Smooth muscle cell (in vitro differentiated cells): ENCODE data around the gene AUTS2. TPM values are rescaled to one million over a fixed set of nuclear protein-coding genes. Genes with fewer than 3 reads are reported as not detected.

Experiments
- DNase-seq: peaks from one replicate; lab custom pipeline; 2025; ENCODE audit not compliant: unreplicated experiment; lab: John Stamatoyannopoulos, UW
- H2AFZ ChIP-seq: fragments of 200-600 bp; sonication (generic); 2 replicates; pipeline ENCODE4 v1.6.0; 2016; ENCODE audit warnings: antibody characterized with exemption, low read depth, mild to moderate bottlenecking
- H3F3A ChIP-seq: fragments of 200-600 bp; sonication (generic); 2 replicates; pipeline ENCODE4 v1.6.0; 2017; ENCODE audit warnings: antibody characterized with exemption, low read depth
- H3K27ac ChIP-seq: fragments of 200-600 bp; sonication (generic); 2 replicates; pipeline ENCODE4 v1.5.1; 2016; ENCODE audit warnings: low read depth, mild to moderate bottlenecking
- H3K27me3 ChIP-seq: fragments of 200-600 bp; sonication (generic); 2 replicates; pipeline ENCODE4 v1.6.1; 2016; ENCODE audit warnings: low read depth, mild to moderate bottlenecking
- H3K36me3 ChIP-seq: fragments of 200-600 bp; sonication (generic); 2 replicates; pipeline ENCODE4 v1.5.1; 2016; ENCODE audit warnings: low read depth
- H3K4me1 ChIP-seq: fragments of 200-600 bp; sonication (generic); 2 replicates; pipeline ENCODE4 v1.5.1; 2016; ENCODE audit warnings: low read depth
- H3K4me2 ChIP-seq: fragments of 200-600 bp; sonication (generic); 2 replicates; pipeline ENCODE4 v1.6.0; 2016; ENCODE audit warnings: mild to moderate bottlenecking
- H3K4me3 ChIP-seq: fragments of 200-600 bp; sonication (generic); 2 replicates; pipeline ENCODE4 v1.5.1; 2016; ENCODE audit warnings: mild to moderate bottlenecking
- H3K79me2 ChIP-seq: fragments of 200-600 bp; sonication (generic); 2 replicates; pipeline ENCODE4 v1.6.0; 2016; ENCODE audit warnings: low read depth, mild to moderate bottlenecking
- H3K9ac ChIP-seq: fragments of 200-600 bp; sonication (generic); 2 replicates; pipeline ENCODE4 v1.6.0; 2016; ENCODE audit warnings: low read depth
- H3K9me3 ChIP-seq: fragments of 200-600 bp; sonication (generic); replicated peaks from 2 replicates; pipeline ENCODE4 v1.5.1; 2016; ENCODE audit warnings: low read depth
- H4K20me1 ChIP-seq: fragments of 200-600 bp; sonication (generic); 2 replicates; pipeline ENCODE4 v1.6.0; 2016; ENCODE audit warnings: low read depth
- CTCF ChIP-seq: fragments of 200-600 bp; sonication (generic); IDR thresholded peaks from 2 replicates; pipeline ENCODE4 v1.5.1; 2017; ENCODE audit warnings: borderline replicate concordance, mild to moderate bottlenecking, antibody characterized with exemption; ENCODE audit not compliant: insufficient read depth, poor library complexity, severe bottlenecking
- WGBS: methylation state at CpG from one replicate; pipeline ENCODE4 v1.1.7; 2016; ENCODE audit warnings: low lambda C conversion rate; 5-methylcytosine and 5-hydroxymethylcytosine counted together
- polyA plus RNA-seq: library from polyadenylated mRNA; unstranded; fragments of >200 nt; fragmentation: Nextera tagmentation; extraction: Ambion mirVana; gene quantifications from 2 replicates; pipeline ENCODE4 v1.2.1, GENCODE V29; 2016
- total RNA-seq: library from RNA; depleted of rRNA; stranded (reverse); fragments of >200 nt; gene quantifications from 2 replicates; pipeline ENCODE4 v1.2.3, GENCODE V29; 2014

Gene AUTS2
- total and polyA plus RNA-seq, 2 experiments from 2014 or later, result 6.5 to 8.6 TPM

- Histone ChIP-seq H2AFZ (no peak overlapping the region), H3K27ac (no peak overlapping the region), H3K9ac (no peak overlapping the region), H3F3A (no peaks in the 10 kb centered on the region), H3K36me3 (no peaks in the 10 kb centered on the region), H3K9me3 (no peaks in the 10 kb centered on the region), H3K79me2 (no peaks in the 10 kb centered on the region), H3K27me3 (peaks cover 5% of the 10 kb centered on the region), H3K4me1 (peaks cover 10% of the 10 kb centered on the region), H4K20me1 (no peaks in the 10 kb centered on the region), H3K4me2 (no peak overlapping the region), H3K4me3 (no peak overlapping the region)
- no peak for DNase-seq
- WGBS, result 88% methylated on average over 12 of the region's 12 CpGs
- no peak for TF ChIP-seq CTCF
Measured at GRCh38 chr7:70426249-70426880, 828.1 kb downstream of the AUTS2 start.

GRCh38 chr7:70432567-70433001 is 834.3 kb downstream of the AUTS2 start:
- no peaks in the 10 kb centered on the region for H3K36me3 ChIP-seq
- H4K20me1 ChIP-seq, result no peaks in the 10 kb centered on the region
- no peaks in the 10 kb centered on the region for H3K4me1 ChIP-seq
- no peak overlapping the region for H3K9ac ChIP-seq
- no peaks in the 10 kb centered on the region for H3K9me3 ChIP-seq
- H3K79me2 ChIP-seq, result no peaks in the 10 kb centered on the region
- no peak for DNase-seq
- H3K27me3 ChIP-seq, result peaks cover 4% of the 10 kb centered on the region
- 68% methylated on average over 12 of the region's 12 CpGs for WGBS
- no peak overlapping the region for H3K27ac ChIP-seq
- no peaks in the 10 kb centered on the region for H3F3A ChIP-seq
- no peak overlapping the region for H3K4me3 ChIP-seq
- no peak for TF ChIP-seq CTCF
- H2AFZ ChIP-seq, result no peak overlapping the region
- H3K4me2 ChIP-seq, result no peak overlapping the region

- no peak for DNase-seq
- no peaks in the 10 kb centered on the region for H4K20me1 ChIP-seq
- no peaks in the 10 kb centered on the region for H3F3A ChIP-seq
- H3K9ac ChIP-seq, result no peak overlapping the region
- H3K27ac ChIP-seq, result no peak overlapping the region
- 87% methylated on average over 2 of the region's 2 CpGs for WGBS
- no peak overlapping the region for H2AFZ ChIP-seq
- H3K4me3 ChIP-seq, result no peak overlapping the region
- H3K36me3 ChIP-seq, result no peaks in the 10 kb centered on the region
- no peaks in the 10 kb centered on the region for H3K79me2 ChIP-seq
- H3K27me3 ChIP-seq, result peaks cover 4% of the 10 kb centered on the region
- TF ChIP-seq CTCF, result no peak
- H3K4me1 ChIP-seq, result no peaks in the 10 kb centered on the region
- no peaks in the 10 kb centered on the region for H3K9me3 ChIP-seq
- H3K4me2 ChIP-seq, result no peak overlapping the region
Measured at GRCh38 chr7:70434376-70434775, 836.1 kb downstream of the AUTS2 start.

- Histone ChIP-seq H3K9me3 (no peaks in the 10 kb centered on the region), H3F3A (no peaks in the 10 kb centered on the region), H3K27me3 (peaks cover 4% of the 10 kb centered on the region), H2AFZ (no peak overlapping the region), H3K79me2 (no peaks in the 10 kb centered on the region), H3K27ac (no peak overlapping the region), H3K9ac (no peak overlapping the region), H4K20me1 (no peaks in the 10 kb centered on the region), H3K4me1 (no peaks in the 10 kb centered on the region), H3K4me2 (no peak overlapping the region), H3K36me3 (no peaks in the 10 kb centered on the region), H3K4me3 (no peak overlapping the region)
- no peak for DNase-seq
- 88% methylated on average over 1 of the region's 1 CpG for WGBS
- no peak for TF ChIP-seq CTCF
Measured at GRCh38 chr7:70434821-70435220, 836.5 kb downstream of the AUTS2 start.
